GM21528 (cell line): ENCODE measurements around the gene C13orf42.

ENCODE experiments used
- ATAC-seq: cut with Tn5 transposase; IDR thresholded peaks from one replicate; pipeline ENCODE4 v1.9.1; 2021; ENCODE audit warnings: mild to moderate bottlenecking, moderate library complexity; ENCODE audit not compliant: unreplicated experiment, low FRiP score

The C13orf42 gene

GRCh38 chr13:51067210-51067701 lies 43.8 kb downstream of the C13orf42 start:
- ATAC-seq = no peak

DNA sequence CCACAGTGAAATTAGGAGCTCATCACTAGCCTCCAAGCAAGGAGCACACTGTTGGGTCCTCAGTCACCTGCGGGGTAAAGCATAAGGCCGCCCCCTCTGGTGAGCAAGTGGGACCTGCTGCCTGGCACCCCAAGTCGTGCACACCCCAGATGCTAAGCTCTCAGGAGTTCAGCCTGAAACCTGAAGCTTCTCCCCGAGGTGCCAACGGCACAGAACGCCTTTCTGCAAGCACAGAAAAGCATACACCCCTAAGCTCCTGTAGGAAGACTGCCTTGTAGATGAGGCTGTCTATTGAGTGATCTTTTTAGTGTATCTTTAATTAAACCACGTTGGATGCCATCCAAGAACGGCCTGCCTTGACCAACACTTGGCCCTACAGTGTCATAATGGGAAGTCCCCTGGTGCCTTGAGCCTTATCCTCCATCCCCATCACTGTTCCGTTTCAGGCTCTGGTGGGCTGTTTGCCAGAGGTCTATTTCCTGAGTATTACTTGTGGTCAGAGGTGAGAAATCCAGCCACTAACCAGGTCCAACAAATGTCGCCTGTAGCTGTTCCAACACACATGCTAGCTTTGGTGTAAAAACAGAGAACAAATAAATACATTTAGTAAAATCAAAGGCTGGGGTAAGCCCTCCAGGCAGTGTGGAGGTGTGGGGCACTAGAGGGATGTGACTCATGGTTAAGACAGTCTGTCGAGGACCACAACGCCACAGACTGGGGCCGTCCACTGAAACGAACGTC lies 44.8 kb downstream of the C13orf42 start:
- ATAC-seq = no peak

DNA sequence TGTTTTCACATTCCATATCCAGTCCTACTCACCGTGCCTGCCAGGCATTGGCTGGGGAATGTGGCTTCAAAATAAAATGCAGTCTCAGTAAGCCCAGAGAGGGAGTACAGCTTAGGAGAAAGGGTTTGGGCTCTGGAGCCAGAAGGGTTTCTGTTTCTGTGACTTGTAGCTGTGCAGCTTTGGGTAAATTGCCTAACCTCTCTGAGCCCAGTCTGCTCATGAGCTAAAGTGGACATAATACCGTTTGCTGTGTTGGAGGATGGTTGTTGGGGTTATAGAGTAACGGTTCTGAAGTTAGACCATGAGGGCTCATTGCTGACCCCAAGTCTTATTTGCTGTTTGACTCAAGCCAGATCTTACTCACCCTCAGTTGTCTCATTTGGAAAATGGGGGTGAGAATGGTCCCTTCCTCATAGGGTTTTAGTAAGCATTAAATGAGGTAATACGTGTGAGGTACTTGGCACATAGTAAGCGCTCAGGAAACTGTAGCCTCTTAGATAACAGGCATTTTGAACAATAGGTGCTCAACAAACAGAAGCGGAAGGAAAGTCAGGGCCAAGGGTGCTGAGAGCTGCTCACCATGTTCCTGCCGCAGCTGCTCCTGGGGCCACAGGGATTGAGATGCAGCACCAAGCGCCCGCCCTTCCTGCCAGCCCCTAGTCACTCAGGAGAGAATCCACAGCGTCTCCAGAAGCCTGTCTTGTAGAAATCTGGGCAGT lies 45.5 kb downstream of the C13orf42 start:
- ATAC-seq = no peak

DNA sequence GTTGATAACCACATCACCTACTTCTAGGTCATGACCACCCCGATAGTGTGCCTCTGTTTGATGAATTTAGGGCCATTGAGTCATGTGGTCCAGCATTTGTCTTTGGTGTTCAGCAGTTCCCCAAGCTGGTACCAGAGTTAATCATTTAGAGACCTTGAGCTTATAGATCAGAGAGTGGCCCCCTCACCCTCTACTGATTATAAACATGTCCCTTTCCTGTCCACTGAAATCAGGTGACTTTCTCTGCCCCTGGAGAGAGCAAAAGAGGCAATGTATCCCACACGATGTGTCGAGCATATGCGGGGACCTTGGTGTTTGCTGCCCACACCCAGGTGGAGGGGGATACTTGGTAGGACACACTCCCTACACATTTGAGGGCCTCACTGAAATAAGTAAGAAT lies 46.3 kb downstream of the C13orf42 start:
- ATAC-seq = no peak

- ATAC-seq = no peak
Measured at GRCh38 chr13:51063909-51064308, 47.2 kb downstream of the C13orf42 start.

- ATAC-seq = no peak
Measured at GRCh38 chr13:51058461-51059167, 52.5 kb downstream of the C13orf42 start.

GRCh38 chr13:51057906-51058305 lies 53.2 kb downstream of the C13orf42 start:
- ATAC-seq = no peak

DNA sequence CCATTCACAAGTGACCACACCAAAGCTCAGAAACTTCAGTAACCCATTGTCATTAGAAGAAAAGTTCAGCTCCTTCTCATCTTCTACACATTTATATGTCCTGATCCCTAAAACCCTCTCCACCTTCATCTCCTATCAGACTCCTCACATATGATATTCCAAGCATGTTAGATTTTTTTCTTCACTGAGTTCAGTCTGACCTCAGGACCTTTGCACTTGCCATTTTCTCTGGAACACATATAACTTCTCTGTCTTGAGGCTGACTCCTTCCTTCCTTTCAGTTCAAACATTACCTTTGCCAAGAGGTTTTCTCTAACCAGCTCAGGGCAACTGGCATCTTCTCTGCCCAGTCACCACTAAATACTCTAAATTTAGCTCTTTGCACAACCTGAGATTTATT lies 54.1 kb downstream of the C13orf42 start:
- ATAC-seq = no peak

DNA sequence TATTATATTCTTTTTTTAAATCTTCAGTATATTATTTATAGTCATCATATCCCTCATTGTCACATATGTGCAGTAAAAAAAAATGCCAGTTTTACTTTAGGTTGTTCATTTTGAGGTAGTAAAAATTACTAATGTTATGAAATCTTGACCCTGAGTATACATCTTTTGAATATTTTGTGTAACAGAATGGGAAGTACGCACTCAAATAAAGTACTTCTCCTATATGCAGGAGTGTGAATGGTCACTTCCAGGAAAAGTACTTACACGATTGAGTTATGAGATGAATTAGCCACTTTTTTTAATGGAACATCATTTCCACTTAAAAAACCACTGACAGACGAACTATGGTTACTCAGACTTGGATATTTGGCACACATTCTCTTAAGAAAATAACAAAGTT lies 58.5 kb downstream of the C13orf42 start:
- no peak for ATAC-seq

GRCh38 chr13:51050021-51050830 lies 60.8 kb downstream of the C13orf42 start:
- no peak for ATAC-seq

DNA sequence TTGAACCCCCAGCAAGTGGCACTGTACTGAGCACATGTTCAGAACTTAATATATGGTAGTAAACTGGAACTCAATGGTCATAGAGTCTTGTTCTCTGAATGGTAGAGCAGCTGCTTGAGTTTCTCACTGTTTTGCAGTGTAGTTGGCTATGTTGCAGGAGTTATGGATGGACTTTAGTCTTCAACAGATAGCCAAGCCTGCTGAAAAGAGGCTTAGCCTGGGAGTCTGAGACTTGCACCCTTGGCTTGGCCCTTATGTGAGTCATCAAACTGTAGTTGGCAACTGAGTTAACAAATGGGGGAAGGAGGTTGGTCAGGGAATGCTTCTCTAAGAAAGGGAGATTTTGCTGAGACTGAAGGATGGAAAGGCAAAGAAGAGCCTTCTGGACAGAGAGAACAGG lies 62.5 kb downstream of the C13orf42 start:
- ATAC-seq = no peak

- no peak for ATAC-seq
Measured at GRCh38 chr13:51048166-51048461, 63.0 kb downstream of the C13orf42 start.

GRCh38 chr13:51047434-51048165 lies 63.5 kb downstream of the C13orf42 start:
- no peak for ATAC-seq

GRCh38 chr13:51045451-51045850 lies 65.6 kb downstream of the C13orf42 start:
- no peak for ATAC-seq

DNA sequence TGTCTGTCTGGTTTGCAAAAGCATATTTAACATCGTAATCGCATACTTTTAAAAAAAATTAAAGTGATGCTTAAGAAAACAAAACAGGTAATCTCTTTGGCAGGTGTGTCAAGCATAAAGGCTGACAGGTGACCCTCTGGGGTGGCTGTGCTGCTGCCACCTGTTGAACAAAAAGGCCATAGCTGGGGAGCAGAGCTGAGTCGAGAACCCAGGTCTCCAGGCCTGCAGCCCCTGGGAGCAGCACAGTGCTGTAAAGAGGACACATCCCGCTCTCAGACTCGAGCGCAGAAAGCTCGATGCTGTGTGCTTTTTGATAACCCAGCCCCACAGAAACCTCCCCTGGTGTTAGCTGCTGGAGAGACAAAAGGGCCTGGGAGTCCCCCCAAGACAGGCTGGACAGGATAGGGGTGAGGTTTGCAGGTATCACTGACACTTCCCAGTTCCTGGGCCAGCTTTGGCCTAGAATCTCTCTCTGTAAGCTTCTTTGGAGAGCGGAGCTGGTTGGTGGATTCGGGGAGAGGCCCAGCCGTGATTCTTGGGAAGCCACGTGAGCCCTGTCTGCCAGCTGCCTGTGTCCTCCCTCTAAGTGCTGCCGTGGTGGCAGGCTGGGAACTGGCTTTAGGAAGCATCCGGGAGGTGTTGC lies 66.9 kb downstream of the C13orf42 start:
- no peak for ATAC-seq

GRCh38 chr13:51043310-51043709 lies 67.8 kb downstream of the C13orf42 start:
- no peak for ATAC-seq

GRCh38 chr13:51041710-51042109 lies 69.4 kb downstream of the C13orf42 start:
- no peak for ATAC-seq

- ATAC-seq = no peak
Measured at GRCh38 chr13:51041126-51041525, 69.9 kb downstream of the C13orf42 start.

DNA sequence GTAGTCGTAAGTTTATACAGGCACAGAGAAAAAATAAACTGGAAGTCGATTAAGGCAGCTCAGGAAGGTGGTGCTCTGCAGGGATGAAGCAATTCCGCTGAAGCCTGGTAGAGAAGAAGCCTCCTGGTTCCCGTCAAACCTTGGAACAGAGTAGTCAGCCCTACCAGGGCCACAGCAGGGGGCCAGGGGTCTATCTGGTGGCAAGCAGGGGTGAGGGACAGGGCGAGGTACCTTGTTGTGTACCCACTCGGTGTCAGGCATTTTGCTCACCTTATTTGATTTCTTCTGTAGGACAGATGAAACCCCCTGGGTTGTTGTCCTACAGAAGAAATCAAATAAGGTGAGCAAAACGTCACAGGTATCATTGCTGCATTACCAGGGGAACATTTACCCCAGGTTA lies 70.6 kb downstream of the C13orf42 start:
- no peak for ATAC-seq

DNA sequence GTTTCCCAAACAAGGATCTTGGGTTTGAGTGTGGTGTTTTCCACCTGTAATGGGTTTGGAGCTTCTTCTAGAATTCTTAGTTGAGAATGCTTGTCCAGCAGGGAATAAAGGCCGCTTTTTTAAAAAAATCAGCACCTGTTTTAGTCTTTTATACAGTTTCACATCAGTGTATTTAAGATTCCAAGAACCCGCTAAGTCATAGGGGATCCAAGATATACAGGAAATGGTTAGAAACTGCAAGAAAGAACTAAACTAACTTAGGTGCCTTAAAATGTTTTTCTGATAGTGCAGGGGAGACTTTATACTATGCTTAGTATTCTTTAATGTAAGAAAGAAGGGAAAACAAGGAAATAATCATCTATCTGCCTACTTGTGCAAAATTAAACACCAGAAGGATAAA lies 74.7 kb downstream of the C13orf42 start:
- no peak for ATAC-seq
